GM04504 (cell line): ENCODE data around the gene ACKR3.

ENCODE experiments used
- DNase-seq: peaks from one replicate; pipeline ENCODE4 v3.0.0-alpha.2; 2012; ENCODE audit warnings: low read depth

The ACKR3 gene

GRCh38 chr2:236550290-236550689, 19.3 kb upstream of the ACKR3 start:
- no peak for DNase-seq

- DNase-seq, result no peak
Observed at GRCh38 chr2:236550701-236551465, 18.7 kb upstream of the ACKR3 start.

- DNase-seq, result no peak
Observed at GRCh38 chr2:236551471-236552211, 18.0 kb upstream of the ACKR3 start.

- no peak for DNase-seq
Observed at GRCh38 chr2:236552212-236552542, 17.4 kb upstream of the ACKR3 start.

GRCh38 chr2:236552581-236553363, 16.9 kb upstream of the ACKR3 start:
- no peak for DNase-seq

- no peak for DNase-seq
Observed at GRCh38 chr2:236553522-236553921, 16.1 kb upstream of the ACKR3 start.

- DNase-seq, result no peak
Observed at GRCh38 chr2:236554629-236555282, 14.9 kb upstream of the ACKR3 start.

GRCh38 chr2:236555481-236555880, 14.1 kb upstream of the ACKR3 start:
- DNase-seq, result no peak

- no peak for DNase-seq
Observed at GRCh38 chr2:236557306-236558030, 12.2 kb upstream of the ACKR3 start.

GRCh38 chr2:236558036-236558435, 11.6 kb upstream of the ACKR3 start:
- no peak for DNase-seq

- no peak for DNase-seq
Observed at GRCh38 chr2:236558993-236559978, 10.3 kb upstream of the ACKR3 start.

GRCh38 chr2:236561874-236562273, 7.8 kb upstream of the ACKR3 start:
- DNase-seq, result no peak

GRCh38 chr2:236562434-236562833, 7.2 kb upstream of the ACKR3 start:
- no peak for DNase-seq

- no peak for DNase-seq
Observed at GRCh38 chr2:236563953-236564352, 5.7 kb upstream of the ACKR3 start.

- no peak for DNase-seq
Observed at GRCh38 chr2:236565212-236565611, 4.4 kb upstream of the ACKR3 start.

GRCh38 chr2:236565879-236566402, 3.7 kb upstream of the ACKR3 start:
- no peak for DNase-seq

- no peak for DNase-seq
Observed at GRCh38 chr2:236566596-236566995, 3.0 kb upstream of the ACKR3 start.

- DNase-seq, result no peak
Observed at GRCh38 chr2:236568068-236568921, 1.3 kb upstream of the ACKR3 start.

GRCh38 chr2:236568922-236569572, 578 bp upstream of the ACKR3 start:
- DNase-seq, result no peak
